DOHH2 (cell line): ENCODE results near the gene ERBB2.

Experiments
- CTCF ChIP-seq: fragments of 200-600 bp; sonication (generic); IDR thresholded peaks from one replicate; pipeline ENCODE4 v1.5.1; 2014; ENCODE audit warnings: antibody characterized with exemption, mild to moderate bottlenecking, low read depth, low read length; ENCODE audit not compliant: poor library complexity, severe bottlenecking
- EZH2phosphoT487 ChIP-seq: fragments of 200-600 bp; sonication (generic); IDR thresholded peaks from 2 replicates; pipeline ENCODE4 v1.6.1; 2017; ENCODE audit warnings: borderline replicate concordance, mild to moderate bottlenecking, antibody characterized with exemption, low read length, moderate library complexity, mixed read lengths

- TF ChIP-seq CTCF (no peak), EZH2phosphoT487 (no peak)
Observed at GRCh38 chr17:39702901-39703893, 3.3 kb downstream of the ERBB2 start.
